WTC11 (cell line): ENCODE measurements around the gene MYLK.

ENCODE experiments used
- CTCF ChIP-seq: fragments of 200-600 bp; IDR thresholded peaks from 2 replicates; pipeline ENCODE4 v1.8.0; 2022; ENCODE audit warnings: antibody characterized with exemption
- E2F4 ChIP-seq: sonication (generic); formaldehyde crosslinking; IDR thresholded peaks from 2 replicates; pipeline ENCODE4 v1.8.1; 2022; ENCODE audit warnings: low read depth, mild to moderate bottlenecking, moderate library complexity, missing genetic modification reagents, borderline replicate concordance
- GABPB1 ChIP-seq: sonication (generic); formaldehyde crosslinking; IDR thresholded peaks from 2 replicates; pipeline ENCODE4 v1.8.1; 2023; ENCODE audit warnings: mild to moderate bottlenecking, missing genetic modification reagents
- MLX ChIP-seq: sonication (generic); formaldehyde crosslinking; IDR thresholded peaks from 2 replicates; pipeline ENCODE4 v1.8.1; 2023; ENCODE audit warnings: mild to moderate bottlenecking, missing genetic modification reagents, moderate library complexity
- NR2C2 ChIP-seq: sonication (generic); formaldehyde crosslinking; IDR thresholded peaks from 2 replicates; pipeline ENCODE4 v1.8.0; 2022; ENCODE audit warnings: mild to moderate bottlenecking, missing genetic modification reagents
- ZNF317 ChIP-seq: sonication (generic); formaldehyde crosslinking; IDR thresholded peaks from 2 replicates; pipeline ENCODE4 v1.8.1; 2023; ENCODE audit warnings: low read depth, mild to moderate bottlenecking, moderate library complexity, missing genetic modification reagents, borderline replicate concordance
- TF ChIP-seq, protein P1 (sequence below): sonication (generic); formaldehyde crosslinking; IDR thresholded peaks from 2 replicates; pipeline ENCODE4 v1.8.1; 2023; ENCODE audit warnings: mild to moderate bottlenecking, missing genetic modification reagents, moderate library complexity
- TF ChIP-seq, protein P2 (sequence below): sonication (generic); formaldehyde crosslinking; IDR thresholded peaks from 2 replicates; pipeline ENCODE4 v1.8.0; 2022; ENCODE audit warnings: mild to moderate bottlenecking, missing genetic modification reagents

DNA sequence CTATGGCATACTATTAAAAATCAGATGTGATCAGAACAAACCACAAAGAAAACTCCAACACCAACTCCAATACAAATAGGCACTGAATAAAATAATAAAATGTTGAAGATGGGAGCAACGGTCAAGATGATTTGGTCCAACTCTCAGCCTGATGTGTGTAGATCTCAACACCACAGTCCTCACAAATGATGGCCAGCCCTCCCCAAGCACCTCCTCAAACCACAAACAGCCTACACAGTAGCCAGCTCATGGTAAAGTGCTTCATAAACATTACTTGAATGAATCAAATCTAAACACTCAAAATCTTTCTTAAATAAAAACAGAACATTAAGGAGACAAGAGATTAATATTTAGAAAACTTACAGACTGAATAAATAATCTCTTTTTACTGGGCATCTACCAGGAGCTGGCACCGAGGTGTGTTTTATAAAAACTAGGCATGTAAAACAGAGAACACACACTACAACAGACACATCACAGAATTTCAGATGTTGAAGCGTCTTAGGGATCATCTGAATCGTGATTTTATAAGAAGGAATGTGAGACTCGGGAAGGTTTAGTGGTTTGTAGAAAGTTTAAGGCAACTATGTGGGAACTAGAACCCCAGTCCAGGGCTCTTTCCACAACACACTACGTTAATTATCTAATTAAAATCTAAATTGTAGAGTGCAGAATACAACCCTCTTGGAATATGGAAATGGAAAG, 102.4 kb downstream of the MYLK start:
- TF ChIP-seq ZNF317 (CRISPR knock-in tag) (no peak), MLX (CRISPR knock-in tag) (no peak), CTCF (no peak), E2F4 (no peak), GABPB1 (CRISPR knock-in tag) (no peak), NR2C2 (CRISPR knock-in tag) (no peak)
- TF ChIP-seq, protein P1, sequence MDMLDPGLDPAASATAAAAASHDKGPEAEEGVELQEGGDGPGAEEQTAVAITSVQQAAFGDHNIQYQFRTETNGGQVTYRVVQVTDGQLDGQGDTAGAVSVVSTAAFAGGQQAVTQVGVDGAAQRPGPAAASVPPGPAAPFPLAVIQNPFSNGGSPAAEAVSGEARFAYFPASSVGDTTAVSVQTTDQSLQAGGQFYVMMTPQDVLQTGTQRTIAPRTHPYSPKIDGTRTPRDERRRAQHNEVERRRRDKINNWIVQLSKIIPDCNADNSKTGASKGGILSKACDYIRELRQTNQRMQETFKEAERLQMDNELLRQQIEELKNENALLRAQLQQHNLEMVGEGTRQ (CRISPR knock-in tag), result no peak
- TF ChIP-seq, protein P2, sequence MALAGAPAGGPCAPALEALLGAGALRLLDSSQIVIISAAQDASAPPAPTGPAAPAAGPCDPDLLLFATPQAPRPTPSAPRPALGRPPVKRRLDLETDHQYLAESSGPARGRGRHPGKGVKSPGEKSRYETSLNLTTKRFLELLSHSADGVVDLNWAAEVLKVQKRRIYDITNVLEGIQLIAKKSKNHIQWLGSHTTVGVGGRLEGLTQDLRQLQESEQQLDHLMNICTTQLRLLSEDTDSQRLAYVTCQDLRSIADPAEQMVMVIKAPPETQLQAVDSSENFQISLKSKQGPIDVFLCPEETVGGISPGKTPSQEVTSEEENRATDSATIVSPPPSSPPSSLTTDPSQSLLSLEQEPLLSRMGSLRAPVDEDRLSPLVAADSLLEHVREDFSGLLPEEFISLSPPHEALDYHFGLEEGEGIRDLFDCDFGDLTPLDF (CRISPR knock-in tag), result no peak
